Daoy (cell line): ENCODE data around the gene NWD2. TPM values are rescaled to one million over a fixed set of nuclear protein-coding genes. Genes with fewer than 3 reads are reported as not detected.
"Not testable (repeated sequence)": the region's sequence is repeated elsewhere in the genome, so short reads cannot be mapped to it uniquely, and the experiment has no call there.

ENCODE experiments used
- DNase-seq: peaks from one replicate; pipeline ENCODE4 v3.0.0-alpha.2; 2015; ENCODE audit warnings: low read depth
- total RNA-seq: library from RNA; depleted of rRNA; stranded (reverse); fragments of >200 nt; shearing (Covaris generic); gene quantifications from 2 replicates; pipeline ENCODE4 v1.2.3, GENCODE V29; 2014

The NWD2 gene
- total RNA-seq, 1 experiment from 2014 or later = not detected

DNA sequence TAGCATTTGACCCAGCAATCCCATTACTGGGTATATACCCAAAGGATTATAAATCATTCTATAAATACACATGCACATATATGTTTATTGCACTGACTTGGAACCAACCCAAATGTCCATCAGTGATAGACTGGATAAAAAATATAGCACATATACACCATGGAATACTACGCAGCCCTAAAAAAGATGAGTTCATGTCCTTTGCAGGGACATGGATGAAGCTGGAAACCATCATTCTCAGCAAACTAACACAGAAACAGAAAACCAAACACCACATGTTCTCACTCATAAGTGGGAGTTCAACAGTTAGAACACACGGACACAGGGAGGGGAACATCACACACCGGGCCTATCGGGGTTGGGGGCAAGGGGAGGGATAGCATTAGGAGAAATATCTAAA lies 250.8 kb downstream of the NWD2 start:
- not testable (repeated sequence) for DNase-seq
